ENCODE measurements around the gene APPL2.

DNA sequence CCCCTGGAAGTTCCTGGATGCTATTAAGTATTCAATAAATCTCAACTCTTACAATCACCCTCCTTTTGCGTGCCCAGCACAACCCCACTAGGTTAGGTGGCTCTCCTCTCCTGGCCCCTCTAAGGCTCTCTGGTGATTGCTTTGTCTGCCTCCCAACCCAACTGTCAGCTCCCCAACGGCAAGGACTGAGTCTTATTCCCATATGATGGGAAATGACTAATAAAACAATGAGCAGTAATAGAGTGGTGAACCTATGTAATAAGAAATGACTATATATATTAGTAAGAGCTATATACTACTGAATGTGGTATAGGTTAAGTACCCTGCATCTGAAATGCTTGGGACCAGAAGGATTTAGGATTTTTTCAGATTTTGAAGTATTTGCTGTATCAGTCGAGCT lies 8.1 kb downstream of the APPL2 start:
- TF ChIP-seq, protein P1, sequence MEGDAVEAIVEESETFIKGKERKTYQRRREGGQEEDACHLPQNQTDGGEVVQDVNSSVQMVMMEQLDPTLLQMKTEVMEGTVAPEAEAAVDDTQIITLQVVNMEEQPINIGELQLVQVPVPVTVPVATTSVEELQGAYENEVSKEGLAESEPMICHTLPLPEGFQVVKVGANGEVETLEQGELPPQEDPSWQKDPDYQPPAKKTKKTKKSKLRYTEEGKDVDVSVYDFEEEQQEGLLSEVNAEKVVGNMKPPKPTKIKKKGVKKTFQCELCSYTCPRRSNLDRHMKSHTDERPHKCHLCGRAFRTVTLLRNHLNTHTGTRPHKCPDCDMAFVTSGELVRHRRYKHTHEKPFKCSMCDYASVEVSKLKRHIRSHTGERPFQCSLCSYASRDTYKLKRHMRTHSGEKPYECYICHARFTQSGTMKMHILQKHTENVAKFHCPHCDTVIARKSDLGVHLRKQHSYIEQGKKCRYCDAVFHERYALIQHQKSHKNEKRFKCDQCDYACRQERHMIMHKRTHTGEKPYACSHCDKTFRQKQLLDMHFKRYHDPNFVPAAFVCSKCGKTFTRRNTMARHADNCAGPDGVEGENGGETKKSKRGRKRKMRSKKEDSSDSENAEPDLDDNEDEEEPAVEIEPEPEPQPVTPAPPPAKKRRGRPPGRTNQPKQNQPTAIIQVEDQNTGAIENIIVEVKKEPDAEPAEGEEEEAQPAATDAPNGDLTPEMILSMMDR (IDR thresholded peaks at IDR 0.05 in 8 of 11, conservative IDR thresholded peaks at IDR 0.05 in 3 of 11) = no peak
- no peak for TF ChIP-seq POLR2A (IDR thresholded peaks at IDR 0.05)

All from spleen (tissue), 7 donors.